GM19193 (cell line): ENCODE data around the gene AUNIP.

Experiments
- POLR2A ChIP-seq: IDR thresholded peaks from 4 replicates; pipeline ENCODE4 v1.6.1; 2011; ENCODE audit not compliant: insufficient read depth, insufficient read length; ENCODE audit errors: extremely low read depth

Gene AUNIP

GRCh38 chr1:25809929-25810328 lies 49.3 kb downstream of the AUNIP start:
- no peak for TF ChIP-seq POLR2A

- no peak for TF ChIP-seq POLR2A
Observed at GRCh38 chr1:25809283-25809926, 49.9 kb downstream of the AUNIP start.

GRCh38 chr1:25808481-25809244 lies 50.6 kb downstream of the AUNIP start:
- no peak for TF ChIP-seq POLR2A

GRCh38 chr1:25807480-25808390 lies 51.5 kb downstream of the AUNIP start:
- no peak for TF ChIP-seq POLR2A

GRCh38 chr1:25806418-25806817 lies 52.8 kb downstream of the AUNIP start:
- no peak for TF ChIP-seq POLR2A

- no peak for TF ChIP-seq POLR2A
Observed at GRCh38 chr1:25805863-25806225, 53.4 kb downstream of the AUNIP start.

- no peak for TF ChIP-seq POLR2A
Observed at GRCh38 chr1:25804964-25805862, 54.0 kb downstream of the AUNIP start.

- no peak for TF ChIP-seq POLR2A
Observed at GRCh38 chr1:25804244-25804963, 54.9 kb downstream of the AUNIP start.

GRCh38 chr1:25803368-25803767 lies 55.9 kb downstream of the AUNIP start:
- no peak for TF ChIP-seq POLR2A

GRCh38 chr1:25802915-25803314 lies 56.3 kb downstream of the AUNIP start:
- TF ChIP-seq POLR2A = no peak

- TF ChIP-seq POLR2A = no peak
Observed at GRCh38 chr1:25800703-25801377, 58.4 kb downstream of the AUNIP start.

- TF ChIP-seq POLR2A = no peak
Observed at GRCh38 chr1:25799935-25800702, 59.1 kb downstream of the AUNIP start, which contains the start of gene SELENON. SELENON (plus strand) TSS chr1:25800193; CDS start chr1:25800231, 38 bp downstream.
